Esophagus muscularis mucosa (tissue), 4 donors: ENCODE measurements around the gene ASMTL.

ENCODE experiments used
- CTCF ChIP-seq, 3 experiments: fragments of 200-600 bp in 2 of 3; fragments of 450-650 bp in 1 of 3; sonication (generic) in 2 of 3; IDR thresholded peaks; one replicate each; pipeline ENCODE4 v1.5.1; 2017 to 2019; ENCODE audit warnings: antibody characterized with exemption in 3 of 3, mild to moderate bottlenecking in 2 of 3, moderate library complexity in 1 of 3
- EP300 ChIP-seq: sonication (generic); formaldehyde crosslinking; IDR thresholded peaks from one replicate; pipeline ENCODE4 v1.6.1; 2017; ENCODE audit warnings: antibody characterized with exemption
- POLR2A ChIP-seq: fragments of 450-650 bp; IDR thresholded peaks from one replicate; pipeline ENCODE4 v1.6.1; 2017; ENCODE audit warnings: antibody characterized with exemption, moderate library complexity, mild to moderate bottlenecking, low read depth

DNA sequence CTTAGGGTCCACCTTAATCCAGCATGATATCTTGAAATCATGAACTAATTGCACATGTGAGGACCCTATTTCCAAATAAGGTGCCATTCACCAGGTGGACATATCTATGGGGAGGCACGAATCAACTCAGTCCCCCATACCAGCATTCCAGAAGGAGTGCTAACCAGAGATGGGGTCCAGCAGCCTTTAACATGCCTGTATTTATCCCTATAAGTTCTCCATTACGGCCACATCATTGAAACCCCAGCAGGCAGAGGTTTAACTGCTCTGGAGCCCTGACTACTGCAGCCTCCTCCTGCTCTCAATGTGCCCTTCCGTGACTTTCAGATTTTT lies 3.2 kb upstream of the ASMTL start:
- TF ChIP-seq POLR2A (no peak), CTCF (IDR thresholded peaks at IDR 0.05) (no peak), EP300 (no peak)
